A549 (cell line): ENCODE data around the gene GRK5. TPM values are rescaled to one million over a fixed set of nuclear protein-coding genes. Genes with fewer than 3 reads are reported as not detected.

Source experiments
- ATAC-seq, 2 experiments: fragments of 200-7000 bp in 1 of 2; fragments of >200 bp in 1 of 2; cut with Nextera tagmentation in 1 of 2; cut with Tn5 transposase in 1 of 2; 3 replicates each; pipeline versions ENCODE4 v1.8.0 to v1.9.1; 2018 to 2020; ENCODE audit warnings: mild to moderate bottlenecking in 1 of 2, moderate library complexity in 1 of 2
- CTCF ChIA-PET: fragments of 300-600 bp; sonication (Branson Sonifier 250); formaldehyde crosslinking; extraction: SDS; loops from one replicate; lab custom pipeline; 2021; ENCODE audit warnings: antibody characterized with exemption, inconsistent platforms; lab: Yijun Ruan, JAX
- POLR2A ChIA-PET: fragments of 350-600 bp; formaldehyde crosslinking; extraction: SDS; loops from one replicate; lab custom pipeline; 2021; ENCODE audit warnings: antibody characterized with exemption, inconsistent platforms; lab: Yijun Ruan, JAX
- DNase-seq, 2 experiments: peaks; one replicate each; pipeline versions ENCODE4 v3.0.0 to v3.0.0-alpha.2; 2011 to 2016; ENCODE audit warnings: low read depth in 1 of 2, low spot score in 1 of 2
- FAIRE-seq: peaks from 2 replicates; lab custom pipeline; 2011; peaks lifted over from hg19 to GRCh38; lab: Jason Lieb, UNC
- H3K27ac ChIP-seq, 2 experiments: fragments of >200 bp; sonication (Bioruptor Twin); formaldehyde crosslinking; 3 replicates each; pipeline ENCODE4 v1.5.1; 2016 to 2017
- H3K4me1 ChIP-seq: fragments of >200 bp; sonication (Bioruptor Twin); formaldehyde crosslinking; 3 replicates; pipeline ENCODE4 v1.6.1; 2016
- H3K4me2 ChIP-seq: fragments of >200 bp; sonication (Bioruptor Twin); formaldehyde crosslinking; 3 replicates; pipeline ENCODE4 v1.6.1; 2016
- H3K4me3 ChIP-seq: fragments of >200 bp; sonication (Bioruptor Twin); formaldehyde crosslinking; 3 replicates; pipeline ENCODE4 v1.5.1; 2016
- H3K9me3 ChIP-seq: fragments of >200 bp; sonication (Bioruptor Twin); formaldehyde crosslinking; 3 replicates; pipeline ENCODE4 v1.6.1; 2016
- CBX8 ChIP-seq: fragments of 200-600 bp; sonication (generic); IDR thresholded peaks from 2 replicates; pipeline ENCODE4 v1.6.1; 2016
- EHMT2 ChIP-seq: fragments of 200-600 bp; sonication (generic); IDR thresholded peaks from 2 replicates; pipeline ENCODE4 v1.6.1; 2016; ENCODE audit warnings: antibody characterized with exemption, low read depth, mild to moderate bottlenecking, moderate library complexity
- FOXS1 ChIP-seq: fragments of 250-450 bp; sonication (Bioruptor Pico); IDR thresholded peaks from 2 replicates; pipeline ENCODE4 v1.5.0; 2020; ENCODE audit warnings: mild to moderate bottlenecking, moderate library complexity
- GATA3 ChIP-seq: IDR thresholded peaks from 2 replicates; pipeline ENCODE4 v1.6.1; 2012; ENCODE audit warnings: borderline replicate concordance
- HOXA7 ChIP-seq: fragments of 250-450 bp; sonication (Bioruptor Pico); IDR thresholded peaks from 2 replicates; pipeline ENCODE4 v1.5.0; 2020; ENCODE audit warnings: mild to moderate bottlenecking, moderate library complexity
- KDM1A ChIP-seq: fragments of 200-600 bp; sonication (generic); IDR thresholded peaks from 2 replicates; pipeline ENCODE4 v1.6.1; 2016; ENCODE audit warnings: low read depth, mild to moderate bottlenecking
- MAZ ChIP-seq: fragments of 150-350 bp; IDR thresholded peaks from 2 replicates; pipeline ENCODE4 v1.6.1; 2014; ENCODE audit warnings: antibody characterized with exemption, low read depth, low read length, borderline replicate concordance
- PBX3 ChIP-seq: IDR thresholded peaks from 2 replicates; pipeline ENCODE4 v1.6.1; 2012
- POLR2A ChIP-seq: IDR thresholded peaks from 2 replicates; pipeline ENCODE4 v1.6.1; 2012; ENCODE audit warnings: mild to moderate bottlenecking, low read length
- RAD21 ChIP-seq, 2 experiments: fragments of >200 bp in 1 of 2; sonication (Bioruptor Twin) in 1 of 2; formaldehyde crosslinking in 1 of 2; IDR thresholded peaks in 1 of 2; conservative IDR thresholded peaks in 1 of 2; 2 replicates in 1 of 2; 3 replicates in 1 of 2; pipeline ENCODE4 v1.6.1; 2012 to 2018; ENCODE audit warnings: inconsistent platforms in 1 of 2
- REST ChIP-seq: fragments of 200-600 bp; sonication (generic); IDR thresholded peaks from 2 replicates; pipeline ENCODE4 v1.6.1; 2016; ENCODE audit warnings: antibody characterized with exemption, mild to moderate bottlenecking, moderate library complexity
- RNF2 ChIP-seq: fragments of 200-600 bp; sonication (generic); IDR thresholded peaks from 2 replicates; pipeline ENCODE4 v1.6.1; 2016; ENCODE audit warnings: low read depth, mild to moderate bottlenecking, antibody characterized with exemption, moderate library complexity, borderline replicate concordance
- SMC3 ChIP-seq: fragments of >200 bp; sonication (Bioruptor Twin); formaldehyde crosslinking; IDR thresholded peaks from 3 replicates; pipeline ENCODE4 v1.6.1; 2018; ENCODE audit warnings: inconsistent platforms
- ZC3H11A ChIP-seq: fragments of 450-650 bp; IDR thresholded peaks from 2 replicates; pipeline ENCODE4 v1.6.1; 2014; ENCODE audit warnings: antibody characterized with exemption, mild to moderate bottlenecking
- ZNF302 ChIP-seq: fragments of 250-450 bp; sonication (Bioruptor Pico); IDR thresholded peaks from 2 replicates; pipeline ENCODE4 v1.9.0; 2021; ENCODE audit warnings: inconsistent platforms, mild to moderate bottlenecking, moderate library complexity
- WGBS: methylation state at CpG from one replicate; pipeline ENCODE4 v1.1.6; 2017; ENCODE audit errors: missing lambda C conversion rate; 5-methylcytosine and 5-hydroxymethylcytosine counted together
- polyA plus RNA-seq, 4 experiments: library from polyadenylated mRNA; depleted of rRNA in 3 of 4; stranded (reverse); fragments of >200 nt; fragmentation: RNase III in 1 of 4; extraction: RNeasy Plus Mini Kit Qiagen cat#74134 plus additional on column Dnase treatment in 1 of 4; gene quantifications; 2 replicates in 3 of 4; 3 replicates in 1 of 4; pipeline ENCODE4 v1.2.3, GENCODE V29; 2011 to 2017

Gene GRK5
- polyA plus RNA-seq, 2 of the 4 experiments (the other 2 are of a cell fraction), result 5.0 to 7.9 TPM

GRCh38 chr10:119357412-119358151 lies 150.2 kb downstream of the GRK5 start:
- Histone ChIP-seq H3K27ac (no peak overlapping the region), H3K4me1 (0 out of 3 replicates have a peak, but pooled peaks cover 4% of the 10 kb centered on the region), H3K4me2 (no peak overlapping the region), H3K4me3 (no peak overlapping the region), H3K9me3 (peaks cover 21% of the 10 kb centered on the region)
- DNase-seq (no peak), ATAC-seq (no peak), FAIRE-seq (no peak)
- TF ChIP-seq ZNF302 (CRISPR knock-in tag), result no peak
- ChIA-PET POLR2A (no interaction called here), CTCF (interaction anchor here (1.1 to 1.3 kb wide), 4 partner anchors 22 to 151 kb away, joined by 3 read pairs; no protein-coding TSS in a partner anchor)
- 93% methylated on average over 9 of the region's 14 CpGs for WGBS

DNA sequence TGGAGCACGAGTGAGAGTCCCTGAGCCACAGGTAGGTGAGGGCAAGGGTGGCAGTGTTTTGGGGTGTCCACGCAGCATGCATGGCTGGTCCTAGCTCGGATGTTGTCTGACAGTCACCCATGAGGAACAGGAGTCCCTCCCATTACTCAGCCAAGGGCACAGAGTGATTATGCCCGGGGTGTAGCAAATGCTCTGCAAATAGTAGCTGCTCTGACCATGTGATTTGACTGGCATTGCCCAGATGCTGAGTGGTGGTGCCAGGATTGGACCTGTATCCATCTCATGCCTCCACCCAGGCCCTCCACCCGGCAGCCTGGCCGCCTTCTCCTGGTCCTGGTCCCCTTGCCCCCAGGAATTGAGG lies 150.8 kb downstream of the GRK5 start:
- Histone ChIP-seq H3K4me2 (no peak overlapping the region), H3K9me3 (peaks cover 21% of the 10 kb centered on the region), H3K4me3 (no peak overlapping the region), H3K4me1 (0 out of 3 replicates have a peak, but pooled peaks cover 4% of the 10 kb centered on the region), H3K27ac (no peak overlapping the region)
- DNase-seq, result no peak
- ChIA-PET POLR2A (no interaction called here), CTCF (interaction anchor here (1.1 to 1.3 kb wide), 3 partner anchors 22 to 152 kb away, joined by 3 read pairs; no protein-coding TSS in a partner anchor)
- no peak for ATAC-seq
- TF ChIP-seq GATA3, result no peak
- TF ChIP-seq RNF2, result no peak
- no peak for TF ChIP-seq FOXS1
- no peak for TF ChIP-seq EHMT2
- TF ChIP-seq REST, result no peak
- TF ChIP-seq KDM1A, result no peak
- TF ChIP-seq SMC3, result no peak
- WGBS, result 88% methylated on average over 6 of the region's 6 CpGs
- FAIRE-seq, result no peak

GRCh38 chr10:119358567-119358966 lies 151.2 kb downstream of the GRK5 start:
- 0 out of 3 replicates have a peak, but pooled peaks cover 4% of the 10 kb centered on the region for H3K4me1 ChIP-seq
- no peak overlapping the region for H3K27ac ChIP-seq
- DNase-seq (no peak), ATAC-seq (no peak)
- H3K4me2 ChIP-seq, result no peak overlapping the region
- ChIA-PET CTCF (interaction anchor here (1.1 to 1.3 kb wide), 3 partner anchors 23 to 152 kb away, joined by 3 read pairs; no protein-coding TSS in a partner anchor), POLR2A (no interaction called here)
- H3K4me3 ChIP-seq, result no peak overlapping the region
- WGBS, result 95% methylated on average over 2 of the region's 2 CpGs
- H3K9me3 ChIP-seq, result peaks cover 21% of the 10 kb centered on the region
- TF ChIP-seq MAZ, result no peak
- no peak for TF ChIP-seq PBX3
- TF ChIP-seq RAD21 (conservative IDR thresholded peaks at IDR 0.05 in 1 of 2, IDR thresholded peaks at IDR 0.05 in 1 of 2), result no peak
- TF ChIP-seq ZC3H11A, result no peak
- no peak for TF ChIP-seq HOXA7 (CRISPR knock-in tag)
- TF ChIP-seq POLR2A, result no peak
- TF ChIP-seq ZNF302 (CRISPR knock-in tag), result no peak
- no peak for TF ChIP-seq FOXS1
- no peak for TF ChIP-seq RNF2
- TF ChIP-seq CBX8, result no peak
- TF ChIP-seq, all 56 proteins: peak for 0
- FAIRE-seq, result no peak
